Brain pericyte (primary cell): ENCODE data around the gene IL10RA.

Source experiments
- DNase-seq: peaks from one replicate; pipeline ENCODE4 v3.0.0-alpha.2; 2012; ENCODE audit warnings: low read depth, low spot score

Gene IL10RA

GRCh38 chr11:117992136-117992535 is 5.9 kb downstream of the IL10RA start:
- DNase-seq: no peak

- no peak for DNase-seq
These were observed 6.4 kb downstream of the IL10RA start for GRCh38 chr11:117992620-117993019.

GRCh38 chr11:117993988-117994745 is 8.0 kb downstream of the IL10RA start:
- DNase-seq: no peak

- DNase-seq: no peak
These were observed 9.3 kb downstream of the IL10RA start for GRCh38 chr11:117995472-117995871.

GRCh38 chr11:117996058-117996457 is 9.9 kb downstream of the IL10RA start:
- no peak for DNase-seq

GRCh38 chr11:117997406-117997805 is 11.2 kb downstream of the IL10RA start:
- no peak for DNase-seq

- DNase-seq: no peak
These were observed 11.8 kb downstream of the IL10RA start for GRCh38 chr11:117997823-117998579.

- DNase-seq: no peak
These were observed 12.6 kb downstream of the IL10RA start for GRCh38 chr11:117998664-117999353.

GRCh38 chr11:117999354-117999993 is 13.3 kb downstream of the IL10RA start:
- no peak for DNase-seq

GRCh38 chr11:118000067-118000849 is 14.1 kb downstream of the IL10RA start:
- no peak for DNase-seq

- no peak for DNase-seq
These were observed 14.6 kb downstream of the IL10RA start for GRCh38 chr11:118000850-118001228.

- DNase-seq: no peak
These were observed 15.3 kb downstream of the IL10RA start for GRCh38 chr11:118001494-118001971.

GRCh38 chr11:118002010-118002540 is 15.9 kb downstream of the IL10RA start:
- DNase-seq: no peak

- no peak for DNase-seq
These were observed 16.6 kb downstream of the IL10RA start for GRCh38 chr11:118002541-118003423.

GRCh38 chr11:118003456-118003855 is 17.3 kb downstream of the IL10RA start:
- no peak for DNase-seq

- no peak for DNase-seq
These were observed 18.5 kb downstream of the IL10RA start for GRCh38 chr11:118004543-118005223.

GRCh38 chr11:118005224-118006152 is 19.3 kb downstream of the IL10RA start:
- no peak for DNase-seq

- no peak for DNase-seq
These were observed 19.9 kb downstream of the IL10RA start for GRCh38 chr11:118006153-118006534.
